CD4-positive, CD25-positive, alpha-beta regulatory T cell (primary cell): Measurements from ENCODE around the gene KCNG2. TPM values are rescaled to one million over a fixed set of nuclear protein-coding genes. Genes with fewer than 3 reads are reported as not detected.
A peak's percentile ranks its signal among the peaks of the same experiment; 100 is the strongest.

ENCODE experiments used
- ATAC-seq, 2 donors: fragments of 150-1000 bp; cut with Tn5 transposase; one replicate each; pipeline ENCODE4 v1.10.0; 2021; ENCODE audit warnings: low read depth in 2 of 2, moderate number of reproducible peaks in 2 of 2, moderate library complexity in 1 of 2
- DNase-seq, 3 donors: peaks; one replicate each; pipeline versions ENCODE4 v3.0.0 to v3.0.0-alpha.2; 2012 to 2022; ENCODE audit warnings: mixed read lengths in 1 of 3
- H3K27ac ChIP-seq: one replicate; pipeline ENCODE4 v1.7.0; 2013; ENCODE audit warnings: mild to moderate bottlenecking, low read length; ENCODE audit not compliant: insufficient read depth, poor library complexity, severe bottlenecking
- H3K27me3 ChIP-seq: one replicate; pipeline ENCODE4 v1.7.0; 2013; ENCODE audit warnings: low read length; ENCODE audit not compliant: control insufficient read depth, insufficient read depth
- H3K36me3 ChIP-seq: one replicate; pipeline ENCODE4 v1.7.0; 2013; ENCODE audit warnings: mild to moderate bottlenecking, low read length, moderate library complexity; ENCODE audit not compliant: control insufficient read depth, insufficient read depth
- H3K4me1 ChIP-seq: 2 replicates; pipeline ENCODE4 v1.7.0; 2013; ENCODE audit warnings: mild to moderate bottlenecking, low read length; ENCODE audit not compliant: insufficient read depth, control insufficient read depth, poor library complexity, severe bottlenecking
- H3K4me3 ChIP-seq: one replicate; pipeline ENCODE4 v1.7.0; 2013; ENCODE audit warnings: low read depth, mild to moderate bottlenecking, low read length, moderate library complexity
- H3K9me3 ChIP-seq, 2 experiments: 1 replicate in 1 of 2; 2 replicates in 1 of 2; pipeline ENCODE4 v1.7.0; 2013; ENCODE audit warnings: low read length in 2 of 2, mild to moderate bottlenecking in 1 of 2, moderate library complexity in 1 of 2; ENCODE audit not compliant: control insufficient read depth in 2 of 2
- H3K27ac Mint-ChIP-seq, 3 donors: one replicate each; pipeline ENCODE4 v1.8.0; 2020 to 2022; ENCODE audit warnings: mild to moderate bottlenecking in 3 of 3, mixed read lengths in 3 of 3, moderate library complexity in 2 of 3
- H3K27me3 Mint-ChIP-seq: one replicate; pipeline ENCODE4 v1.8.0; 2022; ENCODE audit warnings: mild to moderate bottlenecking, mixed read lengths
- H3K36me3 Mint-ChIP-seq: one replicate; pipeline ENCODE4 v1.8.0; 2020; ENCODE audit warnings: mixed read lengths
- H3K4me1 Mint-ChIP-seq, 4 donors: one replicate each; pipeline ENCODE4 v1.8.0; 2020 to 2022; ENCODE audit warnings: mixed read lengths in 4 of 4, mild to moderate bottlenecking in 1 of 4
- H3K4me3 Mint-ChIP-seq, 4 donors: one replicate each; pipeline ENCODE4 v1.8.0; 2020 to 2022; ENCODE audit warnings: mild to moderate bottlenecking in 4 of 4, mixed read lengths in 4 of 4, moderate library complexity in 3 of 4
- H3K9me3 Mint-ChIP-seq, 7 donors: one replicate each; pipeline ENCODE4 v1.8.0; 2020 to 2022; ENCODE audit warnings: mixed read lengths in 7 of 7, mild to moderate bottlenecking in 3 of 7, moderate library complexity in 2 of 7
- polyA plus RNA-seq, 4 donors: library from polyadenylated mRNA; unstranded; fragments of 300-500 nt; fragmentation: Illumina TruSeq; gene quantifications; one replicate each; pipeline ENCODE4 v1.2.3, GENCODE V29; 2021
- total RNA-seq: library from RNA; stranded (reverse); gene quantifications from one replicate; pipeline ENCODE4 v1.2.3, GENCODE V29; 2022

The KCNG2 gene
- total and polyA plus RNA-seq, 5 donors from 2014 or later, result not detected

GRCh38 chr18:79941473-79942119, 143.9 kb downstream of the KCNG2 start:
- Histone ChIP-seq H3K4me1 (peaks cover 9% of the 10 kb centered on the region), H3K27ac (no peak overlapping the region), H3K9me3 (peaks cover 0 to 7% of the 10 kb centered on the region in 2 experiments), H3K36me3 (peaks cover 40% of the 10 kb centered on the region), H3K27me3 (no peaks in the 10 kb centered on the region), H3K4me3 (no peak overlapping the region)
- ATAC-seq (no peak), DNase-seq (no peak)
- Mint-ChIP-seq H3K9me3 (peaks cover 0 to 3% (median 2%) of the 10 kb centered on the region in 7 donors), H3K4me3 (no peak overlapping the region), H3K27me3 (no peaks in the 10 kb centered on the region), H3K4me1 (peaks cover 11 to 39% (median 27%) of the 10 kb centered on the region in 4 donors), H3K36me3 (peaks cover 48% of the 10 kb centered on the region), H3K27ac (peak overlapping the region in 1 of 3 donors; percentile 18)

DNA sequence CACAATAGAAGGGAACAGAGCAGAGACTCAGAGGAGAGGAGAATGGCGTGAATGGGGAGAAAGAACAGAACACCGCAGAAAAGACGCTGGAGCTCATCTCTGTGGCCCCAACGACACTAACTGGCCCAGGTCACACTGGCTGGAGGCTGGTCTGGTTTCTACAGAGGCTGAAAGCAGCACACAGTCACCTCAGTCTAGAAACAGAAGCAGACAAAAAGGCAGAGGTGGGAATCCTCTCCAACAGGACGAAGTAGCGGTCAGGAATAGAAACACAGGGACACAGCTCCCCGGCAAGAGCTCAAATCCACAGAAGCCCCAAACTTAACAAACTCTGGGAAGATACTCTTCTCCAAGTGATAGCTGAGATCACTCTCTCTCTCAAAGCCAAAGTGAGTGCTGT, 144.5 kb downstream of the KCNG2 start:
- H3K36me3 Mint-ChIP-seq, result peaks cover 42% of the 10 kb centered on the region
- peaks cover 0 to 3% (median 1%) of the 10 kb centered on the region in 7 donors for H3K9me3 Mint-ChIP-seq
- no peaks in the 10 kb centered on the region for H3K27me3 Mint-ChIP-seq
- H3K4me3 Mint-ChIP-seq, result no peak overlapping the region
- peaks cover 15 to 42% (median 28%) of the 10 kb centered on the region in 4 donors for H3K4me1 Mint-ChIP-seq
- DNase-seq (no peak), ATAC-seq (no peak)
- Histone ChIP-seq H3K4me3 (no peak overlapping the region), H3K27ac (no peak overlapping the region), H3K36me3 (peaks cover 40% of the 10 kb centered on the region), H3K4me1 (peaks cover 9% of the 10 kb centered on the region), H3K9me3 (peaks cover 0 to 4% of the 10 kb centered on the region in 2 experiments), H3K27me3 (no peaks in the 10 kb centered on the region)
- peak overlapping the region in 1 of 3 donors; percentile 18 for H3K27ac Mint-ChIP-seq

DNA sequence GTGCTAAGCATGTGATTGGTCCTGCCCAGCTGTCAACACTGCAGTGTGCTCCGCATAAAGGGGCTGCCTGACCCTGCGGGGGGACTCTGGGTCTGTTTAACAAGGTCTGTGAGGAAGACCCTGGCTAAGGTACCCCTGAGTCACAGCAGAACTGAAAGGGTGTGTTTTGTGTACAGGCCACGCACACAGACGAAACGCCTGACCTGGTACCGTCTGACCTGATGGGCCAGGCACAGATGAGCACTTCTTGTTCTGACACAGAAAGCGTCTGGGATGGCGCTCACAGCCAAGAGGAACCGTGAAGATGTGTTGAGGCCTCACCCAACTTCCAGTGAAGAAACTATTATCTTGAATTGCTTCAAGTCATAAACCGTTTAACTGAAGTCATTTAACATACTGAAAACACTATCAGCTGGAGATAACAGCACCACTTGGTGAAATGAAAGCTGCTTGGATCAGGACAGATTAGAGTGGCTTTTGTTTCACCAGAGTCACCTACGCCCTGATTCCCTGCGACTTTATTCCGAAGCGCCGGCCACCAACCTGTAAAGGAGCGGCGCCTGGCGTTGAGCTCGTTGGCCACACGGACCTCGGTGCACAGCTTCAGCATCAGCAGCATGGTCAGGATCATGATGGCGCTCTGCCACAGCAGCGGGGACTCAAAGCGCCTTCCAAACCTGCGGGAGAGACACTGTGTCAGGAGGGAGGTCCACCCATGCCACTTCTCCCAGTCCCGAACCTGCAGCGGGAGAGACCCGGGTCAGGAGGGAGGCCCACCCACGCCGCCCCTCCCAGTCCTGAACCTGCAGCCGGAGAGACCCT, 145.3 kb downstream of the KCNG2 start:
- H3K4me3 ChIP-seq, result no peak overlapping the region
- Mint-ChIP-seq H3K4me1 (peaks cover 15 to 45% (median 28%) of the 10 kb centered on the region in 4 donors), H3K4me3 (peak overlapping the region in 1 of 4 donors; percentile 86), H3K27me3 (no peaks in the 10 kb centered on the region), H3K36me3 (peaks cover 34% of the 10 kb centered on the region), H3K27ac (peak overlapping the region in 1 of 3 donors; percentile 65), H3K9me3 (peaks cover 0 to 1% (median 0%) of the 10 kb centered on the region in 7 donors)
- H3K27me3 ChIP-seq, result no peaks in the 10 kb centered on the region
- no peak overlapping the region for H3K27ac ChIP-seq
- peaks cover 9% of the 10 kb centered on the region for H3K4me1 ChIP-seq
- H3K36me3 ChIP-seq, result peaks cover 35% of the 10 kb centered on the region
- H3K9me3 ChIP-seq, result no peaks in the 10 kb centered on the region
- DNase-seq (no peak), ATAC-seq (no peak)

DNA sequence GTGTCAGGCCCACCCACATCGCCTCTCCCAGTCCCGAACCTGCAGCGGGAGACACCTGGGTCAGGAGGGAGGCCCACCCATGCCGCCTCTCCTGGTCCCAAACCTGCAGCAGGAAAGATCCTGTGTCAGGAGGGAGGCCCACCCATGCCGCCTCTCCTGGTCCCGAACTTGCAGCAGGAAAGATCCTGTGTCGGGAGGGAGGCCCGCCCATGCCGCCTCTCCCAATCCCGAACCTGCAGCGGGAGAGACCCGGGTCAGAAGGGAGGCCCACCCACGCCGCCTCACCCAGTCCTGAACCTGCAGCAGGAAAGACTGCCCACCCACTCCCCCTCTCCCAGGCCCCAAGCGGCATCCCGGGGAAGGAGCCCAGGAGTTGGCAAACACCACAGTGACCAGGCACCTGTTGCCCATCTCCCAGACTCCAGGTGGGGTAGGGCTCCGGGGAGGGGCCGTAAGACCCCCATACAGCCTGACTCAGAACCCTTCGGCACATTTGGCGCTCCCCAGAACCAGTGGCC, 145.9 kb downstream of the KCNG2 start:
- no peaks in the 10 kb centered on the region for H3K9me3 ChIP-seq
- Mint-ChIP-seq H3K9me3 (peaks cover 0 to 1% (median 0%) of the 10 kb centered on the region in 7 donors), H3K36me3 (peaks cover 32% of the 10 kb centered on the region), H3K27ac (no peak overlapping the region), H3K27me3 (no peaks in the 10 kb centered on the region), H3K4me1 (peaks cover 15 to 51% (median 28%) of the 10 kb centered on the region in 4 donors), H3K4me3 (no peak overlapping the region)
- H3K4me1 ChIP-seq, result peaks cover 9% of the 10 kb centered on the region
- no peak overlapping the region for H3K27ac ChIP-seq
- DNase-seq (no peak), ATAC-seq (no peak)
- peaks cover 29% of the 10 kb centered on the region for H3K36me3 ChIP-seq
- H3K27me3 ChIP-seq, result no peaks in the 10 kb centered on the region
- no peak overlapping the region for H3K4me3 ChIP-seq

- peak overlapping the region; percentile 32 to 67 (median 65) for H3K27ac Mint-ChIP-seq
- no peaks in the 10 kb centered on the region for H3K9me3 Mint-ChIP-seq
- Histone ChIP-seq H3K4me3 (no peak overlapping the region), H3K4me1 (peaks cover 14% of the 10 kb centered on the region), H3K27me3 (no peaks in the 10 kb centered on the region), H3K9me3 (no peaks in the 10 kb centered on the region), H3K27ac (no peak overlapping the region), H3K36me3 (peaks cover 29% of the 10 kb centered on the region)
- peaks cover 29% of the 10 kb centered on the region for H3K36me3 Mint-ChIP-seq
- H3K4me1 Mint-ChIP-seq, result peaks cover 11 to 57% (median 27%) of the 10 kb centered on the region in 4 donors
- no peaks in the 10 kb centered on the region for H3K27me3 Mint-ChIP-seq
- ATAC-seq (peak in 1 of 2 donors; percentile 30), DNase-seq (no peak)
- no peak overlapping the region for H3K4me3 Mint-ChIP-seq
Observed at GRCh38 chr18:79944126-79944731, 146.5 kb downstream of the KCNG2 start.

- H3K4me1 ChIP-seq, result peaks cover 19% of the 10 kb centered on the region
- Mint-ChIP-seq H3K9me3 (no peaks in the 10 kb centered on the region), H3K27me3 (no peaks in the 10 kb centered on the region), H3K4me3 (no peak overlapping the region), H3K27ac (peak overlapping the region; percentile 32 to 67 (median 65)), H3K36me3 (peaks cover 24% of the 10 kb centered on the region), H3K4me1 (peaks cover 12 to 59% (median 25%) of the 10 kb centered on the region in 4 donors)
- no peaks in the 10 kb centered on the region for H3K27me3 ChIP-seq
- peaks cover 27% of the 10 kb centered on the region for H3K36me3 ChIP-seq
- no peaks in the 10 kb centered on the region for H3K9me3 ChIP-seq
- DNase-seq (no peak), ATAC-seq (no peak)
- H3K27ac ChIP-seq, result no peak overlapping the region
- no peak overlapping the region for H3K4me3 ChIP-seq
Observed at GRCh38 chr18:79944746-79945117, 147.0 kb downstream of the KCNG2 start.

GRCh38 chr18:79945118-79946042, 147.6 kb downstream of the KCNG2 start:
- ATAC-seq, result no peak
- H3K4me3 ChIP-seq, result no peak overlapping the region
- H3K4me1 Mint-ChIP-seq, result peaks cover 16 to 63% (median 27%) of the 10 kb centered on the region in 4 donors
- H3K27ac ChIP-seq, result no peak overlapping the region
- peak overlapping the region; percentile 65 to 82 (median 67) for H3K27ac Mint-ChIP-seq
- H3K27me3 Mint-ChIP-seq, result no peaks in the 10 kb centered on the region
- peaks cover 21% of the 10 kb centered on the region for H3K36me3 ChIP-seq
- no peaks in the 10 kb centered on the region for H3K9me3 ChIP-seq
- peak overlapping the region in 1 of 4 donors; percentile 48 for H3K4me3 Mint-ChIP-seq
- H3K36me3 Mint-ChIP-seq, result peaks cover 18% of the 10 kb centered on the region
- H3K9me3 Mint-ChIP-seq, result no peaks in the 10 kb centered on the region
- DNase-seq, result no peak
- peaks cover 25% of the 10 kb centered on the region for H3K4me1 ChIP-seq
- no peaks in the 10 kb centered on the region for H3K27me3 ChIP-seq
